Gastrocnemius medialis (tissue), 4 donors: ENCODE measurements around the gene NEDD4L. TPM values are rescaled to one million over a fixed set of nuclear protein-coding genes. Genes with fewer than 3 reads are reported as not detected.

ENCODE experiments used
- ATAC-seq, 2 donors: fragments of 150-250 bp; one replicate each; pipeline ENCODE4 v1.9.1; 2016
- DNase-seq, 2 donors: peaks; one replicate each; pipeline ENCODE4 v3.0.0-alpha.2; 2019
- H3K27ac ChIP-seq, 4 donors: fragments of 200-600 bp; sonication (generic); 1 replicate in 1 of 4; 2 replicates in 3 of 4; pipeline ENCODE4 v1.5.1; 2016 to 2018; ENCODE audit warnings: mild to moderate bottlenecking in 2 of 4, moderate library complexity in 1 of 4
- H3K27me3 ChIP-seq, 3 donors: fragments of 200-600 bp; sonication (generic) in 2 of 3; 1 replicate in 1 of 3; 2 replicates in 2 of 3; pipeline versions ENCODE4 v1.5.1 to v1.6.0; 2016 to 2019; ENCODE audit warnings: mild to moderate bottlenecking in 1 of 3, moderate library complexity in 1 of 3
- H3K36me3 ChIP-seq, 2 donors: fragments of 200-600 bp; sonication (generic) in 1 of 2; one replicate each; pipeline ENCODE4 v1.5.1; 2017 to 2018
- H3K4me1 ChIP-seq, 2 donors: fragments of 200-600 bp; sonication (generic) in 1 of 2; one replicate each; pipeline ENCODE4 v1.5.1; 2016 to 2017; ENCODE audit warnings: mild to moderate bottlenecking in 2 of 2
- H3K4me3 ChIP-seq, 4 donors: fragments of 200-600 bp; sonication (generic) in 3 of 4; 1 replicate in 1 of 4; 2 replicates in 3 of 4; pipeline ENCODE4 v1.5.1; 2016 to 2019; ENCODE audit warnings: mild to moderate bottlenecking in 2 of 4
- H3K9me3 ChIP-seq, 3 donors: fragments of 200-600 bp; sonication (generic) in 2 of 3; 1 replicate in 1 of 3; 2 replicates in 2 of 3; pipeline ENCODE4 v1.5.1; 2016 to 2019
- POLR2A ChIP-seq, 2 donors: fragments of 450-650 bp; IDR thresholded peaks; one replicate each; pipeline ENCODE4 v1.6.1; 2017; ENCODE audit warnings: antibody characterized with exemption in 2 of 2, mild to moderate bottlenecking in 2 of 2, moderate library complexity in 2 of 2
- in situ Hi-C, 4 donors: fragments of 200-750 bp; cut with MboI; loops; one replicate each; pipeline versions ENCODE4 v1.15.0 to v1.8.0; 2017; ENCODE audit warnings: low sequenced_read_pairs in 4 of 4
- intact Hi-C: fragments of 100-400 bp; cut with DNase I; formaldehyde crosslinking; loops from one replicate; pipeline ENCODE4 v1.15.1; 2023; ENCODE audit warnings: low total_unique reads
- total RNA-seq, 4 donors: library from RNA; depleted of rRNA; stranded (reverse); fragments of >200 nt; gene quantifications; one replicate each; pipeline versions ENCODE4 v1.1.0 to v1.2.3, GENCODE V29; 2016
- TF ChIP-seq, protein P1 (sequence below), 5 experiments: fragments of 450-650 bp in 3 of 5; fragments of 200-600 bp in 2 of 5; sonication (generic) in 2 of 5; IDR thresholded peaks in 4 of 5; conservative IDR thresholded peaks in 1 of 5; 1 replicate in 4 of 5; 2 replicates in 1 of 5; pipeline ENCODE4 v1.5.1; 2016 to 2019; ENCODE audit warnings: antibody characterized with exemption in 5 of 5, mild to moderate bottlenecking in 3 of 5, moderate library complexity in 3 of 5

Gene NEDD4L
- total RNA-seq, 4 donors from 2014 or later: 27.4 to 81.5 (median 51.5) TPM

DNA sequence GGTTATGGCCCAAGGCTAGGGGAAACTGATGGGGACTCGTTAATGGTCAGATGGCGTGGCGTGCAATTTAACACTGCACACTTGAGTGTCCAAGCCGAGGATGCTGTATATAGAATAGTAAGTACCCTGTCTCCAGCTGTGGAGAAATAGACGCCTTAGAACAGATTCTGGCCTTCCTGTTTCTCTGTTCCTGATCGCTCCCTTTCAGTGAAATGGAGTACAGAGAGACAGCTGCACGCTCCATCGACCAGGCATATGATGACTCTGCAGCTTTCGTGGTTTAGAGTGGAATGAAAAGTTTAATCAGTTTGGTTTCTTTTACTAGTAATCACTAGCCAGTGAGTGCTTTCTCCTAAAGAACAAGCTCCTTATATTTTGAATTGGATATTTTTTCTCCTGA is 213.4 kb downstream of the NEDD4L start:
- peak overlapping the region; percentile 91 to 97 (median 93) for H3K27ac ChIP-seq
- intact Hi-C loops (loop anchor here (5.0 to 10.0 kb wide), 2 partner anchors 130 to 377 kb away; no protein-coding TSS in a partner anchor), in situ Hi-C loops (loop anchor here in 1 of 4 donors (10.0 kb wide), 1 partner anchor 67 kb away; no protein-coding TSS in a partner anchor)
- peak; percentile 39 to 76 for TF ChIP-seq POLR2A (IDR thresholded peaks at IDR 0.05)
- TF ChIP-seq, protein P1, sequence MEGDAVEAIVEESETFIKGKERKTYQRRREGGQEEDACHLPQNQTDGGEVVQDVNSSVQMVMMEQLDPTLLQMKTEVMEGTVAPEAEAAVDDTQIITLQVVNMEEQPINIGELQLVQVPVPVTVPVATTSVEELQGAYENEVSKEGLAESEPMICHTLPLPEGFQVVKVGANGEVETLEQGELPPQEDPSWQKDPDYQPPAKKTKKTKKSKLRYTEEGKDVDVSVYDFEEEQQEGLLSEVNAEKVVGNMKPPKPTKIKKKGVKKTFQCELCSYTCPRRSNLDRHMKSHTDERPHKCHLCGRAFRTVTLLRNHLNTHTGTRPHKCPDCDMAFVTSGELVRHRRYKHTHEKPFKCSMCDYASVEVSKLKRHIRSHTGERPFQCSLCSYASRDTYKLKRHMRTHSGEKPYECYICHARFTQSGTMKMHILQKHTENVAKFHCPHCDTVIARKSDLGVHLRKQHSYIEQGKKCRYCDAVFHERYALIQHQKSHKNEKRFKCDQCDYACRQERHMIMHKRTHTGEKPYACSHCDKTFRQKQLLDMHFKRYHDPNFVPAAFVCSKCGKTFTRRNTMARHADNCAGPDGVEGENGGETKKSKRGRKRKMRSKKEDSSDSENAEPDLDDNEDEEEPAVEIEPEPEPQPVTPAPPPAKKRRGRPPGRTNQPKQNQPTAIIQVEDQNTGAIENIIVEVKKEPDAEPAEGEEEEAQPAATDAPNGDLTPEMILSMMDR (IDR thresholded peaks at IDR 0.05 in 4 of 5, conservative IDR thresholded peaks at IDR 0.05 in 1 of 5): no peak
- H3K36me3 ChIP-seq: no peaks in the 10 kb centered on the region
- H3K4me3 ChIP-seq: peak overlapping the region; percentile 62 to 76 (median 68)
- H3K4me1 ChIP-seq: peaks cover 32 to 42% of the 10 kb centered on the region in 2 donors
- DNase-seq: peak; percentile 58 to 67
- no peaks in the 10 kb centered on the region for H3K9me3 ChIP-seq
- H3K27me3 ChIP-seq: no peaks in the 10 kb centered on the region
- ATAC-seq: peak; percentile 40 to 49

DNA sequence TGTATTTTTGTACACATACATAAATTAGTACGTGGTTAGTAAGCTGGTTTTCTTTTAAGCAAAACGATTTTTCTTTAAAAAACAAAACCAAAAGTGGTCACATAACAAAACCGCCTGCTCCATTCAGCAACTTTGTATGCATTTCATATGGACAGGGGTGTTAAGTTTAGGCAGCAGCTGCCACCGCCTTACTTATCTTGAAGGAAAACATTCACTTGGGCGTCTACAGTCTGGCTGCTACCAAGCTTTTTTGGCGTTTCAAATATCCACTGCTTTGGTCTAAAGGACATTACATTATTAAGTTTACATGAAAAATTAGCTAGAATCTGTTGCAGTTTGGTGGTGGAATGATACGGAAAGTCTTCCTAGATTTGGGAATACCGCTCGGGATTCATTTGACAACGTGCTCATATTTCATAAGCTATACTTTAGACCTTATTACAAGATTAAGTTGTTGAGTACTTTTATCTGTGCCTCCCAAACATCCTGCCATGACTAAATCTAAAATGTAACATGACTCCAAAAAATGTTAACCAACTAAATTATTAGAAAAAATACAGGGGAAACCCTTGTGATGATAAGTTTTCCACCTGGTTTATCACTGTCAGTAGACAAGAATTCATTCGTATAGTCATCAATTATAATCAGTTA is 214.8 kb downstream of the NEDD4L start:
- H3K27me3 ChIP-seq: no peaks in the 10 kb centered on the region
- peak overlapping the region; percentile 91 to 97 (median 93) for H3K27ac ChIP-seq
- ATAC-seq (no peak), DNase-seq (no peak)
- H3K36me3 ChIP-seq: no peaks in the 10 kb centered on the region
- no peaks in the 10 kb centered on the region for H3K9me3 ChIP-seq
- in situ Hi-C loops: loop anchor here in 1 of 4 donors (10.0 kb wide), 1 partner anchor 66 kb away; no protein-coding TSS in a partner anchor
- peak overlapping the region; percentile 62 to 76 (median 68) for H3K4me3 ChIP-seq
- TF ChIP-seq, protein P1 (IDR thresholded peaks at IDR 0.05 in 4 of 5, conservative IDR thresholded peaks at IDR 0.05 in 1 of 5): no peak
- TF ChIP-seq POLR2A (IDR thresholded peaks at IDR 0.05): no peak
- peaks cover 41 to 56% of the 10 kb centered on the region in 2 donors for H3K4me1 ChIP-seq
- intact Hi-C loops: loop anchor here (5.0 to 10.0 kb wide), 2 partner anchors 128 to 376 kb away; no protein-coding TSS in a partner anchor

DNA sequence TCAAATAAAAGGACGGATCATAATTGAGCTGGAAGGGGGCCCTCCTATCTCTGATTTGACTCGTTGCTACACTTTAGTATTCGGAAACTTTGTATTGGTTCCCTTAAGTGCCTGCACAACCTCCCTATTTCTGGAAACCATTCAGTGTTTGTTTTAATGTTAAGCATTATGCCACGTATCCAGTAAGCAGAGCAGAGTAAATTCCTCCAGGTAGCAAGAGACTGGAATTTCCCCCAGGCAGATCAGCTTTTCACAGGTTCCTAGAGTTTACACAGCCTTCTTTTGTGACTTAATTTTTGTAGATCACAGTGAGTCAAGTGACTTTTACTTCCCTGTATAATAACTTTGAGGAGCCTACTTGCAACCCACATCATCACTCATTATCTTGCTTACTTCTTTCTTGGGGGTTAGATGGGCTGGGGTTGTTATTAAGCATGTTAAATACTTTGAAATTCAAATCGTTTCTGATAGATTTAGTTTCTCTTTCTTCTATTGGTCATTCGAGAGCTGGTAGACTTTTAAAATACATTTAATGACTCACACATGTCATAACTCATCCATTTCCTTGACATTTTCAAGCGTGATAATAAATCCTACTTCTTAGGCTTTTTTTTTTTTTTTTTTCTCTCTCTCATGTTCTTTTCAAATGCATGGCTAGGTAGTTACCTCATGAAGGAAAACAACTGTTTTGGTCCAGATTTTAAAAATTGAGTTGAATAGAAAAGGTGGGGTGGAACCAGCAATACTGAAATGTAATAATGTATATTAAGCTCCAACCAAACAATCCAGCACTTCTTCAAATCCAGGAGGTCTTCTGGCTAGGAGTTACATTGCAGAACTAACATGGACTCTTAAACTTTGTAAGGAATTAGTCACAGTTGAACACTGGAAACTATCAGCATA is 219.3 kb downstream of the NEDD4L start:
- no peaks in the 10 kb centered on the region for H3K9me3 ChIP-seq
- peaks cover 69 to 84% of the 10 kb centered on the region in 2 donors for H3K4me1 ChIP-seq
- no peaks in the 10 kb centered on the region for H3K36me3 ChIP-seq
- no peak for DNase-seq
- TF ChIP-seq POLR2A (IDR thresholded peaks at IDR 0.05): no peak
- TF ChIP-seq, protein P1 (IDR thresholded peaks at IDR 0.05 in 4 of 5, conservative IDR thresholded peaks at IDR 0.05 in 1 of 5): no peak
- intact Hi-C loops (no loop called here), in situ Hi-C loops (no loop called here)
- ATAC-seq: peak; percentile 12 to 13
- H3K27ac ChIP-seq: peak overlapping the region; percentile 64 to 97 (median 80)
- H3K27me3 ChIP-seq: no peaks in the 10 kb centered on the region
- H3K4me3 ChIP-seq: peak overlapping the region; percentile 3 to 37 (median 20)

DNA sequence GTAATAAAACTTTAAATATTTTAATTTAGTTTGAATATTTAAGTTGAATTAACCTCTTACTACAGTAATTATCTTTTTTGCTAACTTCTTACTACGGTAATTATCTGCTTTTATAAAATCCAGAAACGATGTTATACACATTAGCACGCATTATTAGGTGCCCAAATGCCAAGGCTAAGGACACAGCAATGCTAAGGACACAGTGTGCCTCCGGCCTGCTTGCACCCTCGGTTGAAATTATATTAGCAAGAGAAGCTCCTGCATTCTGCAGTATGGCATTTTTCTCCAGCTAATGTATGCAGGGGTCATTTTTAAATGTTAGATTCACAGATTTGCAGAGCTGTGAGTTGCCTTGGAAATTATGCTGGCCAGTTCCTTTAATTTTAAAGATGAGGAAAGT is 220.0 kb downstream of the NEDD4L start:
- DNase-seq: no peak
- Histone ChIP-seq H3K4me1 (peaks cover 76 to 91% of the 10 kb centered on the region in 2 donors), H3K4me3 (peak overlapping the region in 1 of 4 donors; percentile 10), H3K36me3 (no peaks in the 10 kb centered on the region), H3K27me3 (no peaks in the 10 kb centered on the region), H3K27ac (peak overlapping the region; percentile 64 to 97 (median 80)), H3K9me3 (no peaks in the 10 kb centered on the region)
- peak in 1 of 2 donors; percentile 36 for ATAC-seq
- no peak for TF ChIP-seq POLR2A (IDR thresholded peaks at IDR 0.05)
- TF ChIP-seq, protein P1 (IDR thresholded peaks at IDR 0.05 in 4 of 5, conservative IDR thresholded peaks at IDR 0.05 in 1 of 5): no peak
- intact Hi-C loops: no loop called here
- in situ Hi-C loops: no loop called here
